Activated T-helper 1 cell treated with anti-CD3 and anti-CD28 coated beads, Interleukin-2, amount 50 U/mL, for 16 hours (primary cell): Measurements from ENCODE around the gene TUBA1A.
"Not testable (repeated sequence)": the region's sequence is repeated elsewhere in the genome, so short reads cannot be mapped to it uniquely, and the experiment has no call there.

ENCODE experiments used
- DNase-seq, 2 donors: peaks; one replicate each; pipeline ENCODE4 v3.0.0-alpha.2; 2020; ENCODE audit warnings: low read depth in 1 of 2, low spot score in 1 of 2

TUBA1A gene

DNA sequence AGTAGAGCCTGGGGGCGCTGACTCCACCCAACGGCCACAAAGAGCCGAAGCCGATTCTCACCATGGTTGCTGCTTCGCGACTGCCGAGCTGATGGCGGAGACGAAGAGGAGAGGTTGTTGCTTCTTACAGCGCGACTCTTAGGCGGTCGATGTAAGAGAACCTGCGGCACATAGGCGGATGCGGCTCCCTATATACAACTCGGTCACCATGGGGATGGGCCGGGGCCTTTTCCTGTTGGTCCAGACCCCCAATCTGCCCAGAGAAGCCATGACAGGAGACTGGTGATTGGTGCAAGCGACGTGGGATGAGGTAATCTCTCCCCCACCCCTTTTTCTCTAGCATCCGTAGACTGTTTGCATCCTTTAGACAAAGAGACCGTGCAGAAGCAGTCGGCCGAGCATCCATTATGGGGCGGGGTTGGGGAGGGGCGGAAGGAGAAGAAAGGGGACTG is at the start of gene TUBA1A:
TSS of gene TUBA1A (minus strand) at position 165 of the 452 bp plus-strand sequence. CDS start at position 64, 101 bp downstream.
- DNase-seq = peak; percentile 84 to 87

DNA sequence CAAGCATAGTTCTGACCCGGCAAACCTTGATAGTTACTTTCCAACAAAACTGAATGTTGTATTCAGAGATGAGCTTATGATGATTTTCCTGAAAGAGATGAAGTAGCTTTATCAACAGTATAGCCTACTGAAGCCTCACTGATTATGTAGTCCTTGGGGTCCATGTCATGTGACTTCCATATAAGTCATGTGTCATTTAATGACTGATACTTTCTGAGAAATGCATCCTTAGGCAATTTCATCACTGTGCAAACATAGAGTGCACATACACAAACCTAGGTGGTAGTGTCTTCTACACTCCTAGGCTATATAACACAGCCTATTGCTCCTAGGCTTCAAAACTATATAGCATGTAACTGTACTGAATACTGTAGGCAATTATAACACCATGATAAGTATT is 47.5 kb upstream of the TUBA1A start:
- DNase-seq = no peak

GRCh38 chr12:49233842-49234526 is 45.1 kb upstream of the TUBA1A start:
- no peak for DNase-seq

DNA sequence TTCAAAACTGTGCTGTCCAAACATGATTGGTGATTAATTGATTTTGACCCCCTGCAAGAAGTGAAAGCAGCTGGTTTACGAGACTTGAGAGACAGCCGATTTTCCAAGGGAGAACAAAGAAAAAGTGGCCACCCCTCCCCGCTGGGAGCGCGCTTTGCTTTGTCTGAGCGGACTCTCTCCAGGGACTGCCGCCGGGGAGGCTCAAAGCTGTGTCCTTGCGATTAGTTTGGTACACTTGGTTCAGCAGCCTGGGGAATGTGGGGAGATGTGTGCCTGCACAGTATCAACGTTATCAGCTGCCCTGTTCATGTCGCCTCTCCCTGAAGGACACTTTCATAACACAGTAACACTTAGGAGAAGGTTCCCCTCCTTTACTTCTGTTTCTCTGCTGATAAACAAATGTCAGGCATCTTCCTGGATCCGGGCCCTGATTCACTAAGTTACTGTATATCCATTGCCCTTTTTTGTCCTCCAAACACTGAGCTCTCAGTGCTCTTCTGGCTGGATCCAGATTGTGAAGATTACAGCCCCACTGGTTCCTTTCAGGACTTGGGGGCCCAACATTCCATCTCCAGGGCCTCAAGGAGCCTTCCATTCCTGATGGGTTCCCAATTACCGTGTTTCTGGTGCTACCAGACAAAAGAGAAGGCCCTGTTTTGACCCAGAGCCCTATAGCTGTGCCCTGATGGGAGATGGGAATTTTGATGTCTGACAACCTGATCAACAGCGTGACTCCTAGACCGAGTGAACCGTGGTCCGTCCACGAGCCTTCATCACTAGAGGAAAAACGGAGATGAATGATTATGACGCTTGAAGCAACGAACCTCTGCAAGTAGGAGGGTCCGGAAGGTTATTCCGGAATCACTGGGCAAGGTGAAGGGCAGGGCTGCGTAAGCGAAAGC is 44.3 kb upstream of the TUBA1A start:
- no peak for DNase-seq

DNA sequence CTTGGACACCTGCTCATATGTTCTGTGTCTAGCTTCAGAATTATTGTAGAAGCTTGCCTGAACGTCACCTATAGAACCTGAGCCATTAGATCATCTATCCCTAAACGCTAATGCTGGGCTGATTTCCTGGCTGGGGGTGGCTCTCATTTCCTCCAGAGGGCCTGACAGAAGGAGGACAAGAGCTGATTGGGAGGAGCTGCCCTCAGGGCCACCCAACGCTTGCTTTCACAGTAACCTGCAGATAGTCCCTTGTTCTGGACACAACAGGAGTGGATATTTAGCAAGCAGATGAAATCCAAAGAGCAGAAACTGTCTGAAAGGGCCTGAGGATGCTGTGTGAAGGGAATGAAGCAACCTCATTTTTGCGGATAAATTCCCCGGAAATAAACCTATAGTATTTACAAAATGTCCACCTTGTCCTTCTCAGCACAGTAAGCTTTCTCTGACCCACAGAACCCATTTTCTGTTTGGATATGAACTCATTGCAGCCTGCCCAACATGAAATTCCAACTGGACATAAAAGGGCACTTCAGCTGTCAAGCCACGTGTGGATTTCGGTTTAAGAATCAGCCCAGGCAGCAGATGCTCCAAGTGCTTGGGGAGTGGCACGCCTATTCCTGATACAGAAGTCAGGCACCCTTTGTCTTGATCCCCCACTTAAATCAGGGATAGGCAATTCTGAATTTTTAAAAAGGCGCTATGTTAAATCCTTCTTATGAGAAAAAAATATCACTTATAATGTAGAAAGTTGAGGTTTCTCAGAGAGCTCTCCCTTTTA is 43.2 kb upstream of the TUBA1A start:
- DNase-seq = no peak

DNA sequence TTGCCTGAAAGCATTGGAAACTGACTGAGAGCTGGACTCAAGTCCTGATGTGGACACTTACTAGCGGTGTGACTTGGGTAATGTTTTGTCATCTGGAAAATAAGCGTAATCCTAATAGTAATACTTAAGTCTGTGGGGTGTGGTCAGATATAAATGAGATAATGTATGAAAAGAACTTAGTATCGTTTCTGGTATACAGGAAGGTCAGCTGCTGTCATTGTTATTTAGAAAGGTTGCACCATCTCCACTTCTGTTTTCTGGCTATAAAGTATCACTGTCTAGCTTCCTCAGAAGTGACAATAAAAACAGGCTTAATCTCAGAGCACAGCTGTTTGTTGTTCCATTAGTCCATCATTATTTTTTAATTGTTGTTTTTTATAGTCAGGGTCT is 41.9 kb upstream of the TUBA1A start:
- no peak for DNase-seq

- no peak for DNase-seq
These were observed 41.4 kb upstream of the TUBA1A start for GRCh38 chr12:49230176-49230804.

GRCh38 chr12:49228653-49229052 is 39.8 kb upstream of the TUBA1A start:
- DNase-seq = no peak

- no peak for DNase-seq
These were observed 38.8 kb upstream of the TUBA1A start for GRCh38 chr12:49227713-49228112.

GRCh38 chr12:49225576-49226166 is 36.8 kb upstream of the TUBA1A start:
- DNase-seq = no peak

DNA sequence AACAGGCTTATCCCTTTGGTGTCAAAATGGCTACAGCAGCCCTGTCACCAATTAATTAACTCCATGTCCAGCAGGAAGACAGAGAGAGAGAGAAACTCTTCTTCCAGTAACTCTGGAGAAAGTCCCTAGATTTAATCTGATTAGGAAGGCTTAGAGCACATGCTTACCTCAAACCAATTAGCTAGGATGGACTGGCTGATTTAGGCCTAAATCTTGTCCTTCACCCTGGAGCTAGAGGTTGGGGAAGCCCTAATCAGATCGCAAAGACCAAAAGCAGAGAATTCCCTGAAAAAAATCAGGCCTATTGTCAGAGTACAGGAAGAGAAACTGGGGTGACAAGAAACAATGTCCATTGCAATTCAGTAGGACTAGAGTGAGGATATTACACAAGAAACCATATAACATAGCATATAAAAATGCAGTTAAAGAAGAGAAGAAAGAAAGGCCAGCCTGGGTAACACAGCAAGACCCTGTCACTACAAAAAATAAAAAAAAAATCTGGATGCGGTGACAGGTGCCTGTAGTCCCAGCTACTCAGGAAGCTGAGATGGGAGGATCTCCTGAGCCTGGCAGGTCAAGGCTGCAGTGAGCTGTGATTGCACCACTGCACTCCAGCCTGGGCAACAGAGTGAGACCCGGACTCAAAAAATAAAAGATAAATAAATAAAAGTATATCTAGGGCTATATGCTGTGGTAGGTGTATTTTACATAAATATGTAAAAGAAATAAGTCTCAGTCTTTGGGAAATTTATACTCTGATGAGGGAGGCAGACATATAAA is 34.9 kb upstream of the TUBA1A start:
- DNase-seq = no peak

GRCh38 chr12:49223122-49223521 is 34.2 kb upstream of the TUBA1A start:
- DNase-seq = no peak

GRCh38 chr12:49220972-49221371 is 32.1 kb upstream of the TUBA1A start:
- DNase-seq = no peak

- no peak for DNase-seq
These were observed 30.6 kb upstream of the TUBA1A start for GRCh38 chr12:49219417-49220026.

GRCh38 chr12:49212572-49212971 is 23.7 kb upstream of the TUBA1A start:
- DNase-seq = no peak

GRCh38 chr12:49210703-49211102 is 21.8 kb upstream of the TUBA1A start:
- not testable (repeated sequence) for DNase-seq

GRCh38 chr12:49208676-49209075 is 19.8 kb upstream of the TUBA1A start:
- DNase-seq = no peak

GRCh38 chr12:49208146-49208545 is 19.3 kb upstream of the TUBA1A start:
- DNase-seq = no peak

GRCh38 chr12:49206389-49206788 is 17.5 kb upstream of the TUBA1A start:
- no peak for DNase-seq
